ENCODE results near the gene MGAT3. TPM values are rescaled to one million over a fixed set of nuclear protein-coding genes. Genes with fewer than 3 reads are reported as not detected.

MGAT3 gene
- total RNA-seq, 1 experiment from 2014 or later = 5.0 TPM

- H3K4me1 ChIP-seq (ENCODE audit: insufficient read depth, low read length) = no peaks in the 10 kb centered on the region; the same call in 1 of the 2 replicates
- H3K4ac ChIP-seq (ENCODE audit: low read depth, low read length) = no peak overlapping the region
- no peaks in the 10 kb centered on the region for H3K9me3 ChIP-seq (ENCODE audit: control insufficient read depth, low read depth, low read length)
- no peak overlapping the region for H3K23ac ChIP-seq (ENCODE audit: insufficient read length, low read depth, low read length)
- H3K79me1 ChIP-seq (ENCODE audit: insufficient read depth, low read depth, low read length, poor library complexity, severe bottlenecking) = no peaks in the 10 kb centered on the region
- H3K36me3 Mint-ChIP-seq (ENCODE audit: insufficient read depth in 1 of 3, low read depth in 3 of 3) = no peaks in the 10 kb centered on the region
- no peak overlapping the region for H2BK12ac ChIP-seq (ENCODE audit: insufficient read length, low read depth, low read length)
- DNase-seq = no peak
- no peak overlapping the region for H2BK5ac ChIP-seq (ENCODE audit: insufficient read length, low read length)
- H4K91ac ChIP-seq (ENCODE audit: insufficient read length, low read depth, low read length) = no peak overlapping the region
- no peak overlapping the region for H4K5ac ChIP-seq (ENCODE audit: insufficient read length, low read depth, low read length)
- H2BK120ac ChIP-seq (ENCODE audit: low read depth, low read length, poor library complexity, severe bottlenecking) = no peak overlapping the region
- H3K9ac ChIP-seq (ENCODE audit: extremely low read depth, insufficient read length, low read length) = no peak overlapping the region
- H3K4me2 ChIP-seq (ENCODE audit: insufficient read depth, insufficient read length, low read length) = no peak overlapping the region
- no peaks in the 10 kb centered on the region; a peak in 1 of 5 replicates for H3K9me3 Mint-ChIP-seq
- peak overlapping the region in 1 of 2 experiments; percentile 35; a peak in 1 of 5 replicates for H3K4me3 Mint-ChIP-seq
- no peak overlapping the region for H2AK5ac ChIP-seq (ENCODE audit: insufficient read length, low read length)
- H3K4me1 Mint-ChIP-seq = peaks cover 25 to 34% of the 10 kb centered on the region in 2 experiments
- H3K23me2 ChIP-seq (ENCODE audit: insufficient read length, low read depth, low read length, poor library complexity, severe bottlenecking) = no peaks in the 10 kb centered on the region
- H2BK20ac ChIP-seq (ENCODE audit: low read depth, low read length, poor library complexity, severe bottlenecking) = no peak overlapping the region
- H2AFZ ChIP-seq (ENCODE audit: low read length) = no peak overlapping the region
- TF ChIP-seq CTCF (conservative IDR thresholded peaks at IDR 0.05) = no peak
- H2BK15ac ChIP-seq (ENCODE audit: low read depth, low read length) = no peak overlapping the region
- H3K56ac ChIP-seq (ENCODE audit: insufficient read length, low read depth, low read length) = no peak overlapping the region
- no peak overlapping the region for H3K18ac ChIP-seq (ENCODE audit: insufficient read length, low read depth, low read length)
- H4K8ac ChIP-seq (replicated peaks; ENCODE audit: insufficient read length, low read depth, low read length) = no peak overlapping the region
- no peaks in the 10 kb centered on the region for H3K79me2 ChIP-seq (ENCODE audit: insufficient read depth, low read length)
- H3T11ph ChIP-seq (ENCODE audit: low read length) = no peak overlapping the region
- H3K27ac ChIP-seq (ENCODE audit: insufficient read length, low read depth, low read length) = no peak overlapping the region
- H3K27me3 ChIP-seq (ENCODE audit: insufficient read depth, low read length) = no peaks in the 10 kb centered on the region
- WGBS (ENCODE audit: extremely low coverage, insufficient read length, low lambda C conversion rate) = no CpG with 5 or more reads among the region's 2 CpGs
- H3K14ac ChIP-seq (ENCODE audit: insufficient read depth, low read length) = no peak overlapping the region
- peaks cover 14% of the 10 kb centered on the region for H3K27me3 Mint-ChIP-seq (ENCODE audit: low read depth)
- no peak overlapping the region for H3K27ac Mint-ChIP-seq
- no peaks in the 10 kb centered on the region for H4K20me1 ChIP-seq (ENCODE audit: control insufficient read depth, insufficient read depth, insufficient read length)
Observed at GRCh38 chr22:39537975-39538374, 81.2 kb downstream of the MGAT3 start.

Other genes starting within 250 kb of the MGAT3 start
- gene PDGFB, start 212.0 kb upstream of the MGAT3 start, total RNA-seq (2021) = 6.1 and 7.1 TPM in 2 replicates
- gene RPL3, start 137.4 kb upstream of the MGAT3 start, total RNA-seq (2021) = 2,830 and 2,855 TPM in 2 replicates
- 13.2 and 14.3 TPM in 2 replicates for gene SYNGR1, start 107.0 kb upstream of the MGAT3 start, total RNA-seq (2021)
- gene TAB1, start 57.2 kb upstream of the MGAT3 start, total RNA-seq (2021) = 16.6 and 20.3 TPM in 2 replicates
- 32.6 and 34.7 TPM in 2 replicates for gene MIEF1, start 45.3 kb downstream of the MGAT3 start, total RNA-seq (2021)
- 455 TPM in 2 replicates for gene ATF4, start 63.5 kb downstream of the MGAT3 start, total RNA-seq (2021)
- 65.0 and 72.2 TPM in 2 replicates for gene RPS19BP1, start 75.7 kb downstream of the MGAT3 start, total RNA-seq (2021)
- 0.50 and 0.53 TPM in 2 replicates for gene CACNA1I, start 113.7 kb downstream of the MGAT3 start, total RNA-seq (2021)

All from H9 (cell line).